ENCODE data around the gene HS3ST4.

- TF ChIP-seq CTCF (IDR thresholded peaks at IDR 0.05) (peak in 4 of 6 experiments; percentile 9 to 59 (median 51)), POLR2A (IDR thresholded peaks at IDR 0.05) (no peak)
These were observed 16.3 kb downstream of the HS3ST4 start for GRCh38 chr16:25707982-25708583.
